ENCODE results near the gene NAB1. TPM values are rescaled to one million over a fixed set of nuclear protein-coding genes. Genes with fewer than 3 reads are reported as not detected.
A peak's percentile ranks its signal among the peaks of the same experiment; 100 is the strongest.

Gene NAB1
- total RNA-seq, 4 donors from 2014 or later: 4.9 to 11.0 (median 9.2) TPM

DNA sequence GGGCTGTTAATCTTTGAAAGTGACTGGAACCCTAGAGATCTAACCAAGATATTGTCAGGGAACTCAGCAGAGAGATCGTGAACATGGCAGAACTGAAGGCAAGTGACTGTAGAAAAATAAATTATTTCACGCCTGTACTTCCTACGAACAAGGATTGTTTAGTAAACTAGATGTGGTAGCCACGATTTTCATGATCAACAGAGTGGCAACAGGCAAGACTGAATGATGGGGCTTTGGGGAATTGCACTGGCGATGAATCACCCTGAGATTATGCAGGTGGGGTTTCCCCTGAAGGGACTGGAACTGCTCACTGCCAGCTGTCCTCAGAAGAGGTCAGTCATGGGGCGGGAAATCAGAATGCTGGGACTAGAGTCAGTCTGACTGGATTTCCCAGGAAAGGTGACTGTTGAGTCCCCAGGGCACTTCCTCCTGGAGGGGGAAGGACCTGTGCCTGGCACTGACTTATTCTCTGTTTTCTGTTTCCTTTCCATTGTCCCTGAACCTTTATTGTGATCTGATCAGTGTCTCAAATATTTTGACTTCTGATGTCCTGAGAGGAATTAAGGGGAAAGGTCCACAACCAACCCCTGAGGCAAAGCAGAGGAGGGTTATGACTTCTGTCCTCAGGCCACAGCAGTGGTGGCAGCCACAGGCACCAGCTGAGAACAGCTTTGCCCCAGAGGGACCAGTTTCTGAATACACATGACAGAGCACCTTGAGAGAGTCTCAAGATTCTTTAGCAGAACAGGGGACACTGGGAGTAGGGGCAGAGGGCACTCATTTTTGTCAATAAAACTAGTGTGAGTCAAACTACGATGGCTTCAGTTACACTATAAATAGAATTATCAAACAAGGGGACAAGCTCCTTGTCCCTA, 70.0 kb downstream of the NAB1 start:
- Histone ChIP-seq H3K27ac (no peak overlapping the region), H3K9me3 (no peaks in the 10 kb centered on the region), H3K4me3 (no peak overlapping the region), H3K36me3 (no peaks in the 10 kb centered on the region), H3K27me3 (no peaks in the 10 kb centered on the region), H3K4me1 (peaks cover 4 to 10% of the 10 kb centered on the region in 2 donors)
- in situ Hi-C loops (cut with MboI; ENCODE audit: low sequenced_read_pairs in 4 of 4): no loop called here
- peak; percentile 82 to 85 for ATAC-seq
- peak; percentile 14 to 40 for DNase-seq
- intact Hi-C loops (cut with DNase I; ENCODE audit: low total_unique reads): no loop called here
- no peak for TF ChIP-seq POLR2A (IDR thresholded peaks at IDR 0.05)
- TF ChIP-seq, protein P1, sequence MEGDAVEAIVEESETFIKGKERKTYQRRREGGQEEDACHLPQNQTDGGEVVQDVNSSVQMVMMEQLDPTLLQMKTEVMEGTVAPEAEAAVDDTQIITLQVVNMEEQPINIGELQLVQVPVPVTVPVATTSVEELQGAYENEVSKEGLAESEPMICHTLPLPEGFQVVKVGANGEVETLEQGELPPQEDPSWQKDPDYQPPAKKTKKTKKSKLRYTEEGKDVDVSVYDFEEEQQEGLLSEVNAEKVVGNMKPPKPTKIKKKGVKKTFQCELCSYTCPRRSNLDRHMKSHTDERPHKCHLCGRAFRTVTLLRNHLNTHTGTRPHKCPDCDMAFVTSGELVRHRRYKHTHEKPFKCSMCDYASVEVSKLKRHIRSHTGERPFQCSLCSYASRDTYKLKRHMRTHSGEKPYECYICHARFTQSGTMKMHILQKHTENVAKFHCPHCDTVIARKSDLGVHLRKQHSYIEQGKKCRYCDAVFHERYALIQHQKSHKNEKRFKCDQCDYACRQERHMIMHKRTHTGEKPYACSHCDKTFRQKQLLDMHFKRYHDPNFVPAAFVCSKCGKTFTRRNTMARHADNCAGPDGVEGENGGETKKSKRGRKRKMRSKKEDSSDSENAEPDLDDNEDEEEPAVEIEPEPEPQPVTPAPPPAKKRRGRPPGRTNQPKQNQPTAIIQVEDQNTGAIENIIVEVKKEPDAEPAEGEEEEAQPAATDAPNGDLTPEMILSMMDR (IDR thresholded peaks at IDR 0.05 in 4 of 5, conservative IDR thresholded peaks at IDR 0.05 in 1 of 5): no peak

DNA sequence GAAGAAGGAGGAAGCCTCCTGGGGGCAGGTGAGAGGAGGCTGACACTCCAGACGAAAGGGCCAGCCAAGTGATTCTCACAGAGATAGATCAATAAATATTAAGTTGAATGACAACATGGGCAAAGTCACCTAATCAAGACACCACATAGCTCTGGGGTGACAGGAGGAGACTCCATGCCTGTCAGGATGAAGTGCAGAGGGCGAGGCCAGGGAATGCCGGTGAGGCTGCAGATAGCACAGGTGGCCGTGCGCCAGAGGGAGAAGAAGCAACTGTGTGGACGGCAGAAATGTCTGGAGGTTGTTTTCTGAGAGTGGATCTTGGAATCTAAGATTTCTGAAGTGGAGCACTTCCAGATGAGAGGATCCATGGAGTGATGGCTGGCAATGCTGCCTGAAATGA, 71.4 kb downstream of the NAB1 start:
- H3K4me3 ChIP-seq: no peak overlapping the region
- no peak for ATAC-seq
- H3K27me3 ChIP-seq: no peaks in the 10 kb centered on the region
- peaks cover 4 to 10% of the 10 kb centered on the region in 2 donors for H3K4me1 ChIP-seq
- TF ChIP-seq, protein P1 (IDR thresholded peaks at IDR 0.05 in 4 of 5, conservative IDR thresholded peaks at IDR 0.05 in 1 of 5): no peak
- no peak for TF ChIP-seq POLR2A (IDR thresholded peaks at IDR 0.05)
- intact Hi-C loops (cut with DNase I; ENCODE audit: low total_unique reads): no loop called here
- DNase-seq: no peak
- H3K27ac ChIP-seq: no peak overlapping the region
- in situ Hi-C loops (cut with MboI; ENCODE audit: low sequenced_read_pairs in 4 of 4): no loop called here
- H3K36me3 ChIP-seq: no peaks in the 10 kb centered on the region
- no peaks in the 10 kb centered on the region for H3K9me3 ChIP-seq

DNA sequence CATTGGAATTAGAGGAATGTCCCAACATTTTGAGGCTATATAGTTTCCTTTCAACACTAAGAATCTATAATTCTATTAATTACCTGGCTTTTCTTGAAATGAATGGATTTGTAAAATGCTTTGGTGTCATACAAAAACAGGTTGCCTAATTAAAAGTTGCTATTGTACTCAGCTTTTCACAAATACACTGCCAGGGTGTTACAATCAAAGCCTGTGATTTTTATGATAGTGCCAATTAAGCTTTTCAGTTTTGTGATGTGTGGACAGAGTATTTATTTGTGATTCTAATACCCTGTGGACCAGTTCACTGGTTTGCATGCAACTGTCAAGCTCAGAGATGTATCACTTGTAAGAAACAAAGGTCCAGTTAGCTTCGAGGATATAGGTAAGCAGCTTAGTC, 71.8 kb downstream of the NAB1 start:
- no peaks in the 10 kb centered on the region for H3K36me3 ChIP-seq
- no peak overlapping the region for H3K4me3 ChIP-seq
- no peaks in the 10 kb centered on the region for H3K9me3 ChIP-seq
- in situ Hi-C loops (cut with MboI; ENCODE audit: low sequenced_read_pairs in 4 of 4): no loop called here
- H3K27me3 ChIP-seq: no peaks in the 10 kb centered on the region
- intact Hi-C loops (cut with DNase I; ENCODE audit: low total_unique reads): no loop called here
- ATAC-seq: no peak
- no peak for TF ChIP-seq POLR2A (IDR thresholded peaks at IDR 0.05)
- TF ChIP-seq, protein P1 (IDR thresholded peaks at IDR 0.05 in 4 of 5, conservative IDR thresholded peaks at IDR 0.05 in 1 of 5): no peak
- no peak overlapping the region for H3K27ac ChIP-seq
- no peak for DNase-seq
- peaks cover 4 to 10% of the 10 kb centered on the region in 2 donors for H3K4me1 ChIP-seq

DNA sequence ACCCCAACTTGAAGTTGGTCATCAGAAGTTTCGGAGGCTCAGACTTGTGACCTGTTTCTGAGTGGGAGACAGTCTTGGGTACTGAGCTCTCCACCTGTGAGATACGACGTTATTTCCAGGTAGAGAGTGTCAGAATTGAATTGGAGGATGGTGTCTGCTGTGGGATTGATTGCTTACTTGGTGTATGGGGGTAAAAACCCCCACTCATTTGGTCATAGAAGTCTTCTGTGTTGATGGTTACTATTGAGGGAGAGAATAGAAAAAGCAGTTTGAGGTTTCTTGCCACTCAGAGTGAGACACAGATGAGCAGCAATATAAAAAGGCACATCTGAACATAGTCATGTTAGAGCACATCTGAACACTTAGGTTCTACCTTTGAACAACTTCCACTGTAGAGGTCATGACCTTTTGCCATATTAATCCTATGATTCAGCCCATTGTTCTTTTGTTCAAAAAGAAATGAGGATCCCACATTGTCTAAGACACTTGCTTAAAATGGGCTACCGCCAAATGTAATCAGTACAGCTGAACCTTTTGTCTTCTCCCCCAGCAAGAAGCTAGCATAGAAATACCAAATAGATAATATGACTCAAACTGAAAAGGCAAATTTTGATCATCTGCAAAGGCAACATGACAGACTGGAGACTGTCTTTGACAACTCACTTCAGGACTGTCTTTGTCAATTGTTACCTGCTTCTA, 73.3 kb downstream of the NAB1 start:
- in situ Hi-C loops (cut with MboI; ENCODE audit: low sequenced_read_pairs in 4 of 4): no loop called here
- intact Hi-C loops (cut with DNase I; ENCODE audit: low total_unique reads): no loop called here
- no peaks in the 10 kb centered on the region for H3K27me3 ChIP-seq
- H3K9me3 ChIP-seq: no peaks in the 10 kb centered on the region
- no peaks in the 10 kb centered on the region for H3K36me3 ChIP-seq
- no peak overlapping the region for H3K27ac ChIP-seq
- TF ChIP-seq, protein P1 (IDR thresholded peaks at IDR 0.05 in 4 of 5, conservative IDR thresholded peaks at IDR 0.05 in 1 of 5): no peak
- DNase-seq (no peak), ATAC-seq (no peak)
- H3K4me1 ChIP-seq: peaks cover 4 to 10% of the 10 kb centered on the region in 2 donors
- no peak overlapping the region for H3K4me3 ChIP-seq
